ENCODE measurements around the gene ECHDC1. TPM values are rescaled to one million over a fixed set of nuclear protein-coding genes. Genes with fewer than 3 reads are reported as not detected.

ECHDC1 gene
- total RNA-seq, 1 donor from 2014 or later: 3.3 TPM

GRCh38 chr6:127300411-127300810 lies 43.0 kb downstream of the ECHDC1 start:
- DNase-seq (ENCODE audit: low spot score in 2 of 2): no peak
- H3K27ac ChIP-seq: peak overlapping the region in 1 of 2 donors; percentile 30
- H3K27me3 ChIP-seq: no peaks in the 10 kb centered on the region
- TF ChIP-seq CTCF (IDR thresholded peaks at IDR 0.05): no peak
- no peak overlapping the region for H3K4me3 ChIP-seq
- peaks cover 0 to 13% of the 10 kb centered on the region in 2 donors for H3K4me1 ChIP-seq
- no peaks in the 10 kb centered on the region for H3K9me3 ChIP-seq
- intact Hi-C loops (cut with DNase I): loop anchor here (10.0 kb wide), 2 partner anchors 124 to 164 kb away; no protein-coding TSS in a partner anchor
- no peaks in the 10 kb centered on the region for H3K36me3 ChIP-seq

- Histone ChIP-seq H3K4me1 (peaks cover 0 to 13% of the 10 kb centered on the region in 2 donors), H3K27ac (peak overlapping the region in 1 of 2 donors; percentile 30), H3K4me3 (no peak overlapping the region), H3K9me3 (no peaks in the 10 kb centered on the region), H3K36me3 (no peaks in the 10 kb centered on the region), H3K27me3 (no peaks in the 10 kb centered on the region)
- intact Hi-C loops (cut with DNase I): loop anchor here (10.0 kb wide), 2 partner anchors 125 to 165 kb away; no protein-coding TSS in a partner anchor
- no peak for TF ChIP-seq CTCF (IDR thresholded peaks at IDR 0.05)
- DNase-seq (ENCODE audit: low spot score in 2 of 2): no peak
These were observed 43.7 kb downstream of the ECHDC1 start for GRCh38 chr6:127299522-127300240.

GRCh38 chr6:127298475-127298874 lies 44.9 kb downstream of the ECHDC1 start:
- Histone ChIP-seq H3K4me3 (no peak overlapping the region), H3K27me3 (no peaks in the 10 kb centered on the region), H3K36me3 (no peaks in the 10 kb centered on the region), H3K9me3 (no peaks in the 10 kb centered on the region), H3K4me1 (peaks cover 0 to 13% of the 10 kb centered on the region in 2 donors), H3K27ac (no peak overlapping the region)
- intact Hi-C loops (cut with DNase I): no loop called here
- DNase-seq (ENCODE audit: low spot score in 2 of 2): no peak
- TF ChIP-seq CTCF (IDR thresholded peaks at IDR 0.05): no peak

DNA sequence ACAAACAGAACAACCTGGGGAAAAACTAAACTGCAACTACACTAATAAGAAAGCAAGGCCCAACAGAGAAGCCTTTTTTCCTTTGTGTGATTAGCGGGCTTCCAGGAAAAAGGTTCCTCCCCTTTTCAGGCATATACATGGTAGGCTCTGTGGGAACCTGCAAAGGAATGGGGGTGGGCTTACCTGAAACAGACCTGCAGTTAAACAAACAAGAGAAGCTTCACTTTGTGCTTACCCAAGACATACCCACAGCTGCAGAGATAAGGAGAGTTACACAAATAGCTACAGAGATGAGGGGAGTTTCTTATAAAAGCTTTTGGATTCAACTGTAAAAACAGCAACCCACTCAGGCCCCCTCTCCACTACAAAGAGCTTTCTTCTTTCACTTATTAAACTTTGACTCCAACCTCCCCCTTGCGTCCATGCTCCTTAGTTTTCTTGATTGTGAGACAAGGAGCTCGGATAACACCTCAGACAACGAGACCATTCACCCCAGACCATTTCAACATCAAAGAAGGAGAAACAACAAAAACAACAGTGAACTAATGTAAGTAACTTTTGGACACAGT lies 45.8 kb downstream of the ECHDC1 start:
- peaks cover 0 to 11% of the 10 kb centered on the region in 2 donors for H3K4me1 ChIP-seq
- no peaks in the 10 kb centered on the region for H3K9me3 ChIP-seq
- no peak overlapping the region for H3K4me3 ChIP-seq
- intact Hi-C loops (cut with DNase I): no loop called here
- no peak for DNase-seq (ENCODE audit: low spot score in 2 of 2)
- no peak for TF ChIP-seq CTCF (IDR thresholded peaks at IDR 0.05)
- H3K27ac ChIP-seq: no peak overlapping the region
- H3K27me3 ChIP-seq: no peaks in the 10 kb centered on the region
- no peaks in the 10 kb centered on the region for H3K36me3 ChIP-seq

DNA sequence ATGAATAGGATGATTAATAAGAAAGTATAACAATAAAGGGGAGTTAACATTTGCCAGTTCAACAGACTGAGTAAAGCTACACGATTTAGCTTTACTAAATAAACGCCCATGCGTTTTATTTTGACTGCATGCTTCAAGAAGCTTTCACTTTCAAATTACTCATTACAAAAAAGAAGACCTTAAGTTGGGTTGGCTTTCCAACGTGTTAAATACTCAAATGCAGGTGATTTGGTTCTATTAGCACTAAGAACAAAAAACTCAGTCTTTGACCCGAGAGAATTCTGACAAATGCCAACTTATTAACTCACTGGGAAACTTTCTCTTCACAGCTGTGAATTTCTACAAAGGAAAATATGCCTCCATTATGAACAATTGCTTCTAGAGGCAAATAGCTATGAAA lies 51.9 kb downstream of the ECHDC1 start:
- no peak for TF ChIP-seq CTCF (IDR thresholded peaks at IDR 0.05)

More for the DNA sequence above, 51.9 kb downstream of the ECHDC1 start:
- intact Hi-C loops (cut with DNase I): no loop called here
- no peaks in the 10 kb centered on the region for H3K9me3 ChIP-seq
- H3K4me1 ChIP-seq: peaks cover 0 to 8% of the 10 kb centered on the region in 2 donors
- H3K36me3 ChIP-seq: peaks cover 11 to 15% of the 10 kb centered on the region in 2 donors
- no peak for DNase-seq (ENCODE audit: low spot score in 2 of 2)
- H3K27ac ChIP-seq: peak overlapping the region in 1 of 2 donors; percentile 44
- H3K4me3 ChIP-seq: peak overlapping the region in 1 of 2 donors; percentile 22
- H3K27me3 ChIP-seq: no peaks in the 10 kb centered on the region

Measured in ascending aorta (tissue), 2 donors.